GM23248 (cell line): Measurements from ENCODE around the gene PDX1. TPM values are rescaled to one million over a fixed set of nuclear protein-coding genes. Genes with fewer than 3 reads are reported as not detected.
A peak's percentile ranks its signal among the peaks of the same experiment; 100 is the strongest.

ENCODE experiments used
- DNase-seq: peaks from one replicate; pipeline ENCODE4 v3.0.0-alpha.2; 2015
- H2AFZ ChIP-seq: fragments of 200-600 bp; sonication (generic); 2 replicates; pipeline ENCODE4 v1.6.1; 2016; ENCODE audit warnings: antibody characterized with exemption
- H3F3A ChIP-seq: fragments of 200-600 bp; sonication (generic); 2 replicates; pipeline ENCODE4 v1.6.1; 2016; ENCODE audit warnings: mild to moderate bottlenecking, antibody characterized with exemption, mixed run types; ENCODE audit not compliant: insufficient read depth
- H3K27ac ChIP-seq: fragments of 200-600 bp; sonication (generic); 2 replicates; pipeline ENCODE4 v1.5.1; 2016; ENCODE audit warnings: mild to moderate bottlenecking
- H3K27me3 ChIP-seq: fragments of 200-600 bp; sonication (generic); replicated peaks from 2 replicates; pipeline ENCODE4 v1.6.1; 2016; ENCODE audit warnings: mild to moderate bottlenecking; ENCODE audit not compliant: insufficient read depth
- H3K36me3 ChIP-seq: fragments of 200-600 bp; sonication (generic); 2 replicates; pipeline ENCODE4 v1.6.1; 2016; ENCODE audit warnings: low read depth, mild to moderate bottlenecking
- H3K4me1 ChIP-seq: fragments of 200-600 bp; sonication (generic); 2 replicates; pipeline ENCODE4 v1.6.1; 2016; ENCODE audit warnings: mild to moderate bottlenecking; ENCODE audit not compliant: insufficient read depth
- H3K4me2 ChIP-seq: fragments of 200-600 bp; sonication (generic); one replicate; pipeline ENCODE4 v1.6.1; 2016; ENCODE audit warnings: mild to moderate bottlenecking; ENCODE audit not compliant: unreplicated experiment
- H3K4me3 ChIP-seq: fragments of 200-600 bp; sonication (generic); 2 replicates; pipeline ENCODE4 v1.5.1; 2016; ENCODE audit warnings: mild to moderate bottlenecking
- H3K79me2 ChIP-seq: fragments of 200-600 bp; sonication (generic); 2 replicates; pipeline ENCODE4 v1.6.1; 2016; ENCODE audit warnings: mild to moderate bottlenecking; ENCODE audit not compliant: insufficient read depth
- H3K9ac ChIP-seq: fragments of 200-600 bp; sonication (generic); 2 replicates; pipeline ENCODE4 v1.6.1; 2016; ENCODE audit warnings: mild to moderate bottlenecking
- H3K9me2 ChIP-seq: fragments of 200-600 bp; sonication (generic); 2 replicates; pipeline ENCODE4 v1.6.1; 2016; ENCODE audit warnings: mixed run types, mild to moderate bottlenecking, moderate library complexity; ENCODE audit not compliant: insufficient read depth
- H3K9me3 ChIP-seq: fragments of 200-600 bp; sonication (generic); one replicate; pipeline ENCODE4 v1.6.1; 2017; ENCODE audit warnings: low read depth
- H4K20me1 ChIP-seq: fragments of 200-600 bp; sonication (generic); 2 replicates; pipeline ENCODE4 v1.6.0; 2016; ENCODE audit not compliant: insufficient read depth
- EZH2 ChIP-seq: fragments of 200-600 bp; sonication (generic); IDR thresholded peaks from 2 replicates; pipeline ENCODE4 v1.6.1; 2018; ENCODE audit warnings: antibody characterized with exemption, mild to moderate bottlenecking; ENCODE audit not compliant: insufficient read depth, poor library complexity, severe bottlenecking
- EZH2phosphoT487 ChIP-seq: fragments of 200-600 bp; sonication (generic); IDR thresholded peaks from 2 replicates; pipeline ENCODE4 v1.6.1; 2018; ENCODE audit warnings: antibody characterized with exemption, moderate library complexity, mild to moderate bottlenecking, low read depth; ENCODE audit not compliant: insufficient read depth
- WGBS, 2 experiments: methylation state at CpG; one replicate each; pipeline ENCODE4 v1.1.6; 2015 to 2017; ENCODE audit warnings: low lambda C conversion rate in 2 of 2, low coverage in 1 of 2; ENCODE audit errors: missing lambda C conversion rate in 2 of 2; 5-methylcytosine and 5-hydroxymethylcytosine counted together
- in situ Hi-C: fragments of 300-500 bp; cut with MboI; formaldehyde crosslinking; loops from 2 replicates; pipeline ENCODE4 v1.15.0; 2020
- polyA plus RNA-seq: library from polyadenylated mRNA; unstranded; fragments of >200 nt; fragmentation: Nextera tagmentation; extraction: Ambion mirVana; gene quantifications from 2 replicates; pipeline ENCODE4 v1.2.1, GENCODE V29; 2016
- total RNA-seq: library from RNA; depleted of rRNA; stranded (reverse); fragments of >200 nt; shearing (Covaris generic); gene quantifications from 2 replicates; pipeline ENCODE4 v1.2.3, GENCODE V29; 2014

PDX1 gene
- total and polyA plus RNA-seq, 2 experiments from 2014 or later, result not detected

DNA sequence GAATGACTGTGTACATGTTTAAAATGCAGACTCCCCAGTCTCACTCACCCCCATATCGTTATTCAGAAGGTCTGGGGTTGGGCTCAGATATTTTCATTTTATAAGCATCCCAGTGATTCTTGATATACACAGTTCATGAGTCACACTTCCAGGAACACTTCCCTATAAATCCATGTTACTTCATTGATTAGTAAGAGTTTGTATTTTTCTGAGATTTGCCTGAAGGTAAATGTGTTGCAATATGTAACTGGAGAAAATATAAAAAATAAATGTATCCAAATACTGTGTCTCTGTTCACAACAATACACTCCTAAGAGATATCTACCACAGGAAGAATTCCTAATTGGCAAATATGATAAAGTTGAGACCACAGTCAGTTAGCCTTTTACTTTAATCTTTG is 6.6 kb upstream of the PDX1 start:
- Histone ChIP-seq H3K36me3 (no peaks in the 10 kb centered on the region), H3K9me2 (no peaks in the 10 kb centered on the region), H3K79me2 (no peaks in the 10 kb centered on the region), H3K4me2 (no peak overlapping the region), H2AFZ (no peak overlapping the region), H4K20me1 (no peaks in the 10 kb centered on the region), H3K4me3 (no peak overlapping the region), H3K9me3 (no peaks in the 10 kb centered on the region), H3K27ac (no peak overlapping the region), H3K9ac (no peak overlapping the region), H3K4me1 (no peaks in the 10 kb centered on the region), H3F3A (no peaks in the 10 kb centered on the region), H3K27me3 (peaks cover 58% of the 10 kb centered on the region)
- TF ChIP-seq EZH2 (no peak), EZH2phosphoT487 (no peak)
- WGBS, 2 experiments, result 27 to 42% methylated on average over 1 of the region's 1 CpG
- in situ Hi-C loops, result no loop called here
- no peak for DNase-seq

DNA sequence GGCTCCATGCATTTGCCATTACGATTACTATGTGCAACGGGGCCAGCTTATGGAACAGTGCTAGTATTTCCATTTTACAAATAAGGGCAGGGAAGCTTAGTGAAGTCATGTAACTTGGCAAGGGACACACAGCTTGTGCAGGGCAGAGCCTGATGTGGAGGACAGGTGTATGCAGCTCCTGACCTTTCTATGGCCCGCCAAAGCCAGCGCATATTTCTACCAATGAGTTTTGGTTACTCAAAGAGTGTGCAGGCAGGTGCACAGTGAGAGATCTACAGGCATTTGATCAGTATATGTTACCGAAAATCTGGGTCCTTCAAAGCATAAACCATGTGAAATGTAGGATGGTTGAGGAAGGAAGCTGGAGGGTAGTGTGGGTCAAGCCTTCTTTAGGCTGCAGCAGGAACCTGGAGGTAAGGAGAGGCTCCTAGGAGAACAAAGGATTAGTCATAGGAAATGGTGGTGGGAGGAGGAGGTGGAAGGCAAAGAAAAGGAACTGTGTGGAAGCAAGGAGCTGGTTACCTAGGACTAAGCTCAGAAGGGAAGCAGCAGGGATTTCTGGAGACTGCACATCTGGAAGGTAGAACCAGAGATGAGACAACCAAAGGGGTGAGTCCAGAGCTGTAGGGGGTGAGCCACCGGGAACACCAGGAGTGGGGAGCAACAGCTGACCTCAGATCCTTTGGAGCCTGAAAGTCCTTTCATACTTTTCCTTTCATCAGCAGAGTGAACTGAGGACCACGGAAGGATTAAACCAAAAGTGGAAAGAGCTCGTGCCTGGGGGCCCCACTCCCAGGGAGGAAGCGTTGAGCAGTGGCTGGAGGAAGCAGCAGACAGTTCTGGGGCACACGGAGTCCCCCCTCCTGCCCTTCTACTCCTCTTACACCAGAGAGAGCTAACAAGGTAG is 4.2 kb upstream of the PDX1 start:
- H4K20me1 ChIP-seq, result no peaks in the 10 kb centered on the region
- H2AFZ ChIP-seq, result no peak overlapping the region

DNA sequence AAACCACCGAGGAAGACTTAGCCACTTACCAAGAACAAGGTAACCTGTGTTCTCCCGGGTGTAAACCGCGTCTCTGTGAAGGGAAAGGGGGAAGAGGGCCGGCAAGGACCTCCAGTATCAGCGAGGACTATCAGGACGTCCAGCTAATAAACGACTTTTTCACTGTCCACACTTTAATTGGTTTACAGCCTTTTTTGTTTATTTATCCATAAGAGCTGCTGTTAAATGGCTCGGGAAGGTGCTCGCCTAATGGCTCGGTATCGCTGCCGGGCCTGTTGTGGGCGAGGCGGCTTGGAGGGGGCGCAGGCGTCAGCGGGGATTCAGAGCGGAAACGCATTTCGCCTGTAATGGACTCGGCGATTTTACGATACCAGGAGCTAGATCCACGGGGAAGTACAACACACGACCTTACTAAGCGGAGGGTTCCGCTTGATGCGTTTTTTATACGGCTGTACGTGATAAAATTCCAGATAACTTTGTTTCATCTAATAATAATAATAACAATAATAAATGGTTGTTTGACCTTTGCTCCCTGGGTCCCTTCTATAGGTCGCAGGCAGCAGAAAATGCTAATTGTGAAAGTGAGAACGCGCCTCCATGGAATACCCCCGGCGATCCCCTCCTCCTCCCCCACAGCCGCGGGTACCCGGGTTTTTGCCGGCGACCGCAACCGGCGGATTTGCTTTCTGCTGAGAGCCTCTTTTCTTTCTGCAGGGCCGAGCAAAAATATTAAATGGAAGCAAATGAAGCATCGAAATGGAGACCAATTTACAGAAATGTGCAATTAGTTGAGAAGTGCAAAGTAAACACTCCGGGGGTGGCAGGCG is 2.5 kb upstream of the PDX1 start:
- Histone ChIP-seq H3K36me3 (no peaks in the 10 kb centered on the region), H3K79me2 (no peaks in the 10 kb centered on the region), H3K9me3 (no peaks in the 10 kb centered on the region), H3F3A (no peaks in the 10 kb centered on the region), H3K27ac (no peak overlapping the region), H3K4me3 (no peak overlapping the region), H3K9me2 (no peaks in the 10 kb centered on the region), H3K4me2 (no peak overlapping the region), H3K4me1 (no peaks in the 10 kb centered on the region), H2AFZ (no peak overlapping the region), H3K9ac (no peak overlapping the region), H3K27me3 (peaks cover 91% of the 10 kb centered on the region), H4K20me1 (no peaks in the 10 kb centered on the region)
- WGBS, 2 experiments, result 12% methylated on average over 48 of the region's 48 CpGs
- 0 out of 2 replicates have a peak, but pooled peaks have one; percentile 11 for TF ChIP-seq EZH2phosphoT487
- peak; percentile 89 for TF ChIP-seq EZH2
- DNase-seq, result no peak
- in situ Hi-C loops, result no loop called here

More for the DNA sequence above, 4.2 kb upstream of the PDX1 start:
- 40 to 42% methylated on average over 10 of the region's 10 CpGs for WGBS, 2 experiments
- Histone ChIP-seq H3K9ac (no peak overlapping the region), H3F3A (no peaks in the 10 kb centered on the region), H3K9me3 (no peaks in the 10 kb centered on the region), H3K79me2 (no peaks in the 10 kb centered on the region), H3K4me3 (no peak overlapping the region), H3K4me2 (no peak overlapping the region), H3K9me2 (no peaks in the 10 kb centered on the region), H3K27me3 (peaks cover 78% of the 10 kb centered on the region), H3K36me3 (no peaks in the 10 kb centered on the region), H3K27ac (no peak overlapping the region), H3K4me1 (no peaks in the 10 kb centered on the region)
- in situ Hi-C loops, result no loop called here
- no peak for TF ChIP-seq EZH2phosphoT487
- no peak for TF ChIP-seq EZH2
- no peak for DNase-seq

DNA sequence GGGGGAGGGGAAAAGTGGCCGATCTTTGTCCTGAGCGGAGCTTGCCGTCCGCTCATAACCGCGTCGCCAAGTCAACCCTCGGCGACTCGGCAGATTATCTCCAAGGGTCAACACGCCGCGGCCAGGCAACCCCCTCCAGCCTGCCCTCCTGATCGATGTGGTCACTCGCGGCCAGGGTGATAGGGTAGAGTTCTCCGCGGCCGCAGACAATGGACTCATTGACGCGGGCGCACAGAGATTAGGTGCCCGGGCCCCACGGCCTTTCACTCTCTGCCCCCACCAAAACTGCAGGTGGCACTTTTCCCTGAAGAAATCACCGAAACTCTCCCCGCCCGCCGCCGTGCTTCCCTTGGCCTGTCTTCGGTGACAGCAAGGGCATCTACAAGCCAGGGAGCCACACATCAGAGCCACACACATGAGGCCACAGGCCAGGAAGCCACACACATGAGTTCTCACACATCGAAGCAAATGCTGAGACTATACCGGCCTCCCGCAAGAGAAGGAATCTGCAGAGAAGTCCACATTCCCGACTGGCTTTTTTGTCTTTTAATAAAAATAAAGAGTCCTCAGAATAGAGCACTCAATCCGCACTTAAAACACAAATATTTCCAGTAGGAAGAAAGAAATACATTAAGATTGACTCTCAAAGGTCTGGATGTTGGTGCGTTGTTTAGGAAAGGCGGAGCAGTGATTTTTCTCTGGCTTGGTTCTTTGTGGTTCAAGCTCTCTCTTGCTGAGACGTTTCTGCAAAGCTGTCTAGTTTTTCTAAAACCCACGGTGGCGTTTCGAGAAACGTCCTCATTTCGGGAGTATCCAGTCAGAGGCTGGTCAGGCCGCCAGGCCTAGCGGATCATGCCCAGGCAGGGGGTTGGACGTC is 1.5 kb upstream of the PDX1 start:
- WGBS, 2 experiments, result 14 to 19% methylated on average over 38 to 46 of the region's 46 CpGs
- H3K9me2 ChIP-seq, result no peaks in the 10 kb centered on the region
- H2AFZ ChIP-seq, result no peak overlapping the region
- no peaks in the 10 kb centered on the region for H3K9me3 ChIP-seq
- H3K4me3 ChIP-seq, result no peak overlapping the region
- no peaks in the 10 kb centered on the region for H4K20me1 ChIP-seq
- H3K27me3 ChIP-seq, result peaks cover 94% of the 10 kb centered on the region
- H3K79me2 ChIP-seq, result no peaks in the 10 kb centered on the region
- in situ Hi-C loops, result no loop called here
- no peak overlapping the region for H3K9ac ChIP-seq
- TF ChIP-seq EZH2, result no peak
- TF ChIP-seq EZH2phosphoT487, result no peak; the same call in 1 of the 2 replicates
- no peaks in the 10 kb centered on the region for H3K36me3 ChIP-seq
- no peak for DNase-seq
- H3K27ac ChIP-seq, result no peak overlapping the region
- H3F3A ChIP-seq, result no peaks in the 10 kb centered on the region
- H3K4me1 ChIP-seq, result no peaks in the 10 kb centered on the region
- H3K4me2 ChIP-seq, result no peak overlapping the region
